Measurements from ENCODE around the gene PNMA6F. TPM values are rescaled to one million over a fixed set of nuclear protein-coding genes. Genes with fewer than 3 reads are reported as not detected.

Gene PNMA6F
- total and polyA plus RNA-seq, 2 of the 8 experiments (the other 6 are each of a cell fraction or from before 2014, with no cell fraction given) = 0.12 to 0.22 TPM

GRCh38 chrX:153365670-153366069 is 44.1 kb upstream of the PNMA6F start:
- no peak for DNase-seq (ENCODE audit: low read depth in 1 of 2, low spot score in 2 of 2)
- CTCF ChIA-PET (ENCODE audit: partially characterized antibody) = interaction anchor here (1.0 to 1.2 kb wide), 2 partner anchors 8 to 13 kb away, joined by 3 read pairs; no protein-coding TSS in a partner anchor

More at GRCh38 chrX:153365670-153366069, 44.1 kb upstream of the PNMA6F start:
- Histone ChIP-seq H3K27ac (ENCODE audit: low read depth, low read length) (no peak overlapping the region), H2BK15ac (ENCODE audit: low read length) (no peak overlapping the region), H2AK5ac (ENCODE audit: low read depth, low read length) (no peak overlapping the region), H3K18ac (ENCODE audit: extremely low read depth, low read length) (no peak overlapping the region), H4K5ac (ENCODE audit: insufficient read length, low read depth, low read length) (no peak overlapping the region), H3K36me3 (ENCODE audit: control insufficient read depth in 2 of 4, insufficient read depth in 4 of 4, low read length in 3 of 4) (no peaks in the 10 kb centered on the region), H3K4ac (replicated peaks; ENCODE audit: insufficient read length, low read depth, low read length) (no peak overlapping the region), H2AFZ (ENCODE audit: low read length) (no peak overlapping the region), H3K9ac (replicated peaks in 1 of 4; ENCODE audit: extremely low read depth in 1 of 4, low read depth in 3 of 4, low read length in 3 of 4) (no peak overlapping the region), H2BK12ac (ENCODE audit: low read depth, low read length) (no peak overlapping the region), H2BK5ac (ENCODE audit: low read depth, low read length) (no peak overlapping the region), H3K4me2 (ENCODE audit: insufficient read depth in 1 of 2, low read depth in 2 of 2, low read length in 2 of 2) (no peak overlapping the region), H4K91ac (replicated peaks; ENCODE audit: insufficient read length, low read length) (no peak overlapping the region), H2BK20ac (ENCODE audit: low read length) (no peak overlapping the region), H3K23me2 (ENCODE audit: low read depth, low read length) (no peaks in the 10 kb centered on the region), H3K79me2 (ENCODE audit: control insufficient read depth in 1 of 2, insufficient read depth in 2 of 2, low read length in 2 of 2) (no peaks in the 10 kb centered on the region), H4K8ac (ENCODE audit: extremely low read depth, insufficient read depth, low read length) (no peak overlapping the region), H3K27me3 (replicated peaks in 1 of 4; ENCODE audit: control insufficient read depth in 3 of 4, extremely low read depth in 1 of 4, insufficient read depth in 3 of 4, low read length in 3 of 4) (no peaks in the 10 kb centered on the region), H3K9me3 (ENCODE audit: insufficient read depth in 2 of 2, low read depth in 1 of 2, low read length in 1 of 2) (no peaks in the 10 kb centered on the region), H3K56ac (replicated peaks; ENCODE audit: insufficient read length, low read depth, low read length) (no peak overlapping the region), H3K79me1 (ENCODE audit: low read depth, low read length) (no peaks in the 10 kb centered on the region), H3K4me3 (ENCODE audit: extremely low read depth in 1 of 4, insufficient read depth in 2 of 4, low read depth in 3 of 4, low read length in 4 of 4) (no peak overlapping the region), H3K4me1 (replicated peaks in 1 of 4; ENCODE audit: control insufficient read depth in 3 of 4, insufficient read depth in 4 of 4, low read length in 3 of 4) (no peaks in the 10 kb centered on the region), H2BK120ac (replicated peaks; ENCODE audit: low read depth, low read length) (no peak overlapping the region), H4K20me1 (replicated peaks in 1 of 2; ENCODE audit: control insufficient read depth in 1 of 2, insufficient read depth in 2 of 2, low read length in 2 of 2) (no peaks in the 10 kb centered on the region), H3K23ac (ENCODE audit: insufficient read length) (no peak overlapping the region), H3K14ac (ENCODE audit: insufficient read length) (no peak overlapping the region)
- WGBS, 2 experiments (ENCODE audit: extremely low coverage in 1 of 2, insufficient coverage in 1 of 2, insufficient read length in 1 of 2, insufficient replicate concordance in 2 of 2, low coverage in 1 of 2, low lambda C conversion rate in 2 of 2, missing lambda C conversion rate in 1 of 2) = 85% methylated on average over 4 of the region's 4 CpGs; no CpG with 5 or more reads in 1 of the 2 experiments
- TF ChIP-seq HDAC2 (IDR thresholded peaks at IDR 0.05; ENCODE audit: borderline replicate concordance in 1 of 2, low read depth in 2 of 2, low read length in 2 of 2) (no peak), SP2 (IDR thresholded peaks at IDR 0.05; ENCODE audit: low read length) (no peak), YY1 (IDR thresholded peaks at IDR 0.05; ENCODE audit: low read depth, low read length) (no peak), JUND (IDR thresholded peaks at IDR 0.05; ENCODE audit: low read length) (no peak), SRF (IDR thresholded peaks at IDR 0.05; ENCODE audit: low read depth, low read length) (no peak)
- FAIRE-seq = no peak
- POLR2A ChIA-PET (ENCODE audit: partially characterized antibody) = interaction anchor here (0.8 to 1.2 kb wide), 2 partner anchors 11 to 13 kb away, joined by 3 read pairs; no protein-coding TSS in a partner anchor

Data from H1 (cell line).